Gastroesophageal sphincter (tissue), 3 donors: ENCODE measurements around the gene ATF6.

Source experiments
- EP300 ChIP-seq: sonication (generic); formaldehyde crosslinking; IDR thresholded peaks from one replicate; pipeline ENCODE4 v1.6.1; 2017; ENCODE audit warnings: antibody characterized with exemption, mild to moderate bottlenecking
- POLR2A ChIP-seq, 2 donors: fragments of 450-650 bp; IDR thresholded peaks; one replicate each; pipeline ENCODE4 v1.6.1; 2017; ENCODE audit warnings: antibody characterized with exemption in 2 of 2, mild to moderate bottlenecking in 2 of 2, moderate library complexity in 1 of 2
- POLR2AphosphoS5 ChIP-seq: sonication (generic); formaldehyde crosslinking; IDR thresholded peaks from one replicate; pipeline ENCODE4 v1.6.1; 2017; ENCODE audit warnings: antibody characterized with exemption
- TF ChIP-seq, protein P1 (sequence below), 4 experiments: fragments of 200-600 bp in 2 of 4; fragments of 450-650 bp in 2 of 4; sonication (generic) in 1 of 4; IDR thresholded peaks; one replicate each; pipeline ENCODE4 v1.5.1; 2017 to 2019; ENCODE audit warnings: antibody characterized with exemption in 4 of 4, mild to moderate bottlenecking in 2 of 4, moderate library complexity in 2 of 4

GRCh38 chr1:161879261-161879660, 113.1 kb downstream of the ATF6 start:
- no peak for TF ChIP-seq POLR2A (IDR thresholded peaks at IDR 0.05)
- TF ChIP-seq, protein P1, sequence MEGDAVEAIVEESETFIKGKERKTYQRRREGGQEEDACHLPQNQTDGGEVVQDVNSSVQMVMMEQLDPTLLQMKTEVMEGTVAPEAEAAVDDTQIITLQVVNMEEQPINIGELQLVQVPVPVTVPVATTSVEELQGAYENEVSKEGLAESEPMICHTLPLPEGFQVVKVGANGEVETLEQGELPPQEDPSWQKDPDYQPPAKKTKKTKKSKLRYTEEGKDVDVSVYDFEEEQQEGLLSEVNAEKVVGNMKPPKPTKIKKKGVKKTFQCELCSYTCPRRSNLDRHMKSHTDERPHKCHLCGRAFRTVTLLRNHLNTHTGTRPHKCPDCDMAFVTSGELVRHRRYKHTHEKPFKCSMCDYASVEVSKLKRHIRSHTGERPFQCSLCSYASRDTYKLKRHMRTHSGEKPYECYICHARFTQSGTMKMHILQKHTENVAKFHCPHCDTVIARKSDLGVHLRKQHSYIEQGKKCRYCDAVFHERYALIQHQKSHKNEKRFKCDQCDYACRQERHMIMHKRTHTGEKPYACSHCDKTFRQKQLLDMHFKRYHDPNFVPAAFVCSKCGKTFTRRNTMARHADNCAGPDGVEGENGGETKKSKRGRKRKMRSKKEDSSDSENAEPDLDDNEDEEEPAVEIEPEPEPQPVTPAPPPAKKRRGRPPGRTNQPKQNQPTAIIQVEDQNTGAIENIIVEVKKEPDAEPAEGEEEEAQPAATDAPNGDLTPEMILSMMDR (IDR thresholded peaks at IDR 0.05) = no peak
- no peak for TF ChIP-seq POLR2AphosphoS5
- TF ChIP-seq EP300 = no peak
